NCI-H748 treated with DMSO at 0.1 percent for 48 hours (cell line): ENCODE measurements around the gene ITGA11.

Source experiments
- DNase-seq: peaks from one replicate; lab custom pipeline; 2025; lab: John Stamatoyannopoulos, UW

Gene ITGA11

GRCh38 chr15:68445351-68445750, 13.4 kb upstream of the ITGA11 start:
- no peak for DNase-seq

- DNase-seq: no peak
These were observed 12.4 kb upstream of the ITGA11 start for GRCh38 chr15:68444336-68444735.

GRCh38 chr15:68442903-68443302, 10.9 kb upstream of the ITGA11 start:
- DNase-seq: no peak

GRCh38 chr15:68442041-68442440, 10.1 kb upstream of the ITGA11 start:
- no peak for DNase-seq

- no peak for DNase-seq
These were observed 9.2 kb upstream of the ITGA11 start for GRCh38 chr15:68441045-68441743.

GRCh38 chr15:68440136-68440535, 8.2 kb upstream of the ITGA11 start:
- DNase-seq: no peak

GRCh38 chr15:68439506-68439905, 7.5 kb upstream of the ITGA11 start:
- DNase-seq: no peak

GRCh38 chr15:68436680-68437079, 4.7 kb upstream of the ITGA11 start:
- DNase-seq: no peak

- no peak for DNase-seq
These were observed 4.0 kb upstream of the ITGA11 start for GRCh38 chr15:68435966-68436365.

GRCh38 chr15:68434021-68434420, 2.1 kb upstream of the ITGA11 start:
- no peak for DNase-seq

- no peak for DNase-seq
These were observed 1.6 kb upstream of the ITGA11 start for GRCh38 chr15:68433551-68433950.

- DNase-seq: no peak
These were observed 590 bp upstream of the ITGA11 start for GRCh38 chr15:68432441-68433064.

- DNase-seq: no peak
These were observed 749 bp downstream of the ITGA11 start for GRCh38 chr15:68431037-68431791.

- DNase-seq: no peak
These were observed 1.4 kb downstream of the ITGA11 start for GRCh38 chr15:68430471-68431036.

- no peak for DNase-seq
These were observed 2.1 kb downstream of the ITGA11 start for GRCh38 chr15:68429691-68430470.

- no peak for DNase-seq
These were observed 3.5 kb downstream of the ITGA11 start for GRCh38 chr15:68428431-68428940.

GRCh38 chr15:68427963-68428362, 4.0 kb downstream of the ITGA11 start:
- DNase-seq: no peak

GRCh38 chr15:68427366-68427765, 4.6 kb downstream of the ITGA11 start:
- DNase-seq: no peak

- DNase-seq: no peak
These were observed 5.8 kb downstream of the ITGA11 start for GRCh38 chr15:68426116-68426515.

- DNase-seq: no peak
These were observed 6.4 kb downstream of the ITGA11 start for GRCh38 chr15:68425428-68426060.

- DNase-seq: no peak
These were observed 7.1 kb downstream of the ITGA11 start for GRCh38 chr15:68424754-68425390.
